ENCODE results near the gene DNHD1.

DNHD1 gene

GRCh38 chr11:6563121-6563619 is 66.1 kb downstream of the DNHD1 start:
- DNase-seq (ENCODE audit: low spot score), result no peak

GRCh38 chr11:6563667-6564066 is 66.6 kb downstream of the DNHD1 start:
- DNase-seq (ENCODE audit: low spot score), result no peak

- no peak for DNase-seq (ENCODE audit: low spot score)
These were observed 68.2 kb downstream of the DNHD1 start for GRCh38 chr11:6565325-6565724.

GRCh38 chr11:6565988-6566703 is 69.1 kb downstream of the DNHD1 start:
- DNase-seq (ENCODE audit: low spot score), result no peak

GRCh38 chr11:6566704-6567370 is 69.8 kb downstream of the DNHD1 start:
- DNase-seq (ENCODE audit: low spot score), result no peak

- DNase-seq (ENCODE audit: low spot score), result no peak
These were observed 70.3 kb downstream of the DNHD1 start for GRCh38 chr11:6567371-6567745.

- DNase-seq (ENCODE audit: low spot score), result no peak
These were observed 71.3 kb downstream of the DNHD1 start for GRCh38 chr11:6568191-6568918.

GRCh38 chr11:6569706-6570105 is 72.6 kb downstream of the DNHD1 start:
- DNase-seq (ENCODE audit: low spot score), result no peak

GRCh38 chr11:6570691-6571427 is 73.8 kb downstream of the DNHD1 start:
- DNase-seq (ENCODE audit: low spot score), result no peak

GRCh38 chr11:6571434-6572008 is 74.4 kb downstream of the DNHD1 start:
- no peak for DNase-seq (ENCODE audit: low spot score)

- no peak for DNase-seq (ENCODE audit: low spot score)
These were observed 75.1 kb downstream of the DNHD1 start for GRCh38 chr11:6572215-6572614.

GRCh38 chr11:6574816-6575715 is 78.0 kb downstream of the DNHD1 start:
- DNase-seq (ENCODE audit: low spot score), result no peak

GRCh38 chr11:6576471-6577373 is 79.6 kb downstream of the DNHD1 start:
- no peak for DNase-seq (ENCODE audit: low spot score)

GRCh38 chr11:6578134-6578533 is 81.1 kb downstream of the DNHD1 start:
- DNase-seq (ENCODE audit: low spot score), result no peak

- DNase-seq (ENCODE audit: low spot score), result no peak
These were observed 82.6 kb downstream of the DNHD1 start for GRCh38 chr11:6579681-6580080.

- DNase-seq (ENCODE audit: low spot score), result no peak
These were observed 86.5 kb downstream of the DNHD1 start for GRCh38 chr11:6583584-6583983.

GRCh38 chr11:6584528-6584927 is 87.4 kb downstream of the DNHD1 start:
- DNase-seq (ENCODE audit: low spot score), result no peak

GRCh38 chr11:6586434-6587359 is 89.6 kb downstream of the DNHD1 start:
- no peak for DNase-seq (ENCODE audit: low spot score)
